ENCODE results near the gene STT3A. TPM values are rescaled to one million over a fixed set of nuclear protein-coding genes. Genes with fewer than 3 reads are reported as not detected.

Gene STT3A
- polyA plus RNA-seq, 3 donors, result 27.4 to 75.3 (median 54.2) TPM

DNA sequence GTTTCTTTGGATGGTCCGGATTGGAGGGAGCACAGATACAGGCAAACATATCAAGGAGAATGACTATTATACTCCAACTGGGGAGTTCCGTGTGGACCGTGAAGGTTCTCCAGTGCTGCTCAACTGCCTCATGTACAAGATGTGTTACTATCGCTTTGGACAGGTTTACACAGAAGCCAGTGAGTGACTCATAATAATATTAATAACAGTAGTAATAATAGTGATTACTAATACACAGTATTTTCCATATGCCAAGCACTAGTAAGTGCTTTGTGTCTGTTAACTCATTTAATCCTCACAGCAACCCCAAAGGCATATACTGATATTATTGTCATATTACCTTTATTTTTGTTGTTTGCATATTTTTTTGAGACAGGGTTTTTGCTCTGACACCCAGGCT is 25.7 kb downstream of the STT3A start:
- Histone ChIP-seq H3K4me1 (ENCODE audit: control insufficient read depth in 1 of 2, insufficient read depth in 2 of 2, low read length in 2 of 2) (no peaks in the 10 kb centered on the region), H3K9ac (ENCODE audit: insufficient read depth, low read length, poor library complexity, severe bottlenecking) (no peak overlapping the region), H3K4me2 (replicated peaks; ENCODE audit: extremely low read depth, low read length, poor library complexity, severe bottlenecking) (no peak overlapping the region), H3K9me3 (replicated peaks in 1 of 2; ENCODE audit: control insufficient read depth in 1 of 2, insufficient read depth in 1 of 2, low read length in 2 of 2) (no peaks in the 10 kb centered on the region), H3K79me2 (ENCODE audit: insufficient read depth, low read length) (no peaks in the 10 kb centered on the region), H4K20me1 (ENCODE audit: insufficient read depth, low read length) (no peaks in the 10 kb centered on the region), H2AFZ (ENCODE audit: insufficient read depth, low read depth, low read length, poor library complexity, severe bottlenecking) (no peak overlapping the region), H3K36me3 (replicated peaks in 1 of 2; ENCODE audit: control insufficient read depth in 1 of 2, insufficient read depth in 2 of 2, low read length in 2 of 2) (peaks cover 82 to 88% of the 10 kb centered on the region in 2 donors), H3K27me3 (ENCODE audit: control insufficient read depth in 2 of 2, insufficient read depth in 2 of 2, low read length in 2 of 2) (no peaks in the 10 kb centered on the region), H3K27ac (ENCODE audit: low read depth in 1 of 2, low read length in 2 of 2) (no peak overlapping the region), H3K4me3 (replicated peaks in 1 of 3; ENCODE audit: low read depth in 2 of 3, low read length in 3 of 3) (no peak overlapping the region)
- Mint-ChIP-seq H3K9me3 (no peaks in the 10 kb centered on the region), H3K4me1 (no peaks in the 10 kb centered on the region), H3K27ac (no peak overlapping the region), H3K4me3 (no peak overlapping the region), H3K27me3 (ENCODE audit: low read depth in 3 of 3) (peaks cover 0 to 1% (median 1%) of the 10 kb centered on the region in 3 donors), H3K36me3 (peaks cover 75 to 86% of the 10 kb centered on the region in 2 donors)
- TF ChIP-seq, protein P1, sequence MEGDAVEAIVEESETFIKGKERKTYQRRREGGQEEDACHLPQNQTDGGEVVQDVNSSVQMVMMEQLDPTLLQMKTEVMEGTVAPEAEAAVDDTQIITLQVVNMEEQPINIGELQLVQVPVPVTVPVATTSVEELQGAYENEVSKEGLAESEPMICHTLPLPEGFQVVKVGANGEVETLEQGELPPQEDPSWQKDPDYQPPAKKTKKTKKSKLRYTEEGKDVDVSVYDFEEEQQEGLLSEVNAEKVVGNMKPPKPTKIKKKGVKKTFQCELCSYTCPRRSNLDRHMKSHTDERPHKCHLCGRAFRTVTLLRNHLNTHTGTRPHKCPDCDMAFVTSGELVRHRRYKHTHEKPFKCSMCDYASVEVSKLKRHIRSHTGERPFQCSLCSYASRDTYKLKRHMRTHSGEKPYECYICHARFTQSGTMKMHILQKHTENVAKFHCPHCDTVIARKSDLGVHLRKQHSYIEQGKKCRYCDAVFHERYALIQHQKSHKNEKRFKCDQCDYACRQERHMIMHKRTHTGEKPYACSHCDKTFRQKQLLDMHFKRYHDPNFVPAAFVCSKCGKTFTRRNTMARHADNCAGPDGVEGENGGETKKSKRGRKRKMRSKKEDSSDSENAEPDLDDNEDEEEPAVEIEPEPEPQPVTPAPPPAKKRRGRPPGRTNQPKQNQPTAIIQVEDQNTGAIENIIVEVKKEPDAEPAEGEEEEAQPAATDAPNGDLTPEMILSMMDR (IDR thresholded peaks at IDR 0.05), result no peak
- intact Hi-C loops (cut with micrococcal nuclease), result no loop called here
- WGBS (ENCODE audit: insufficient coverage), result 100% methylated on average over 1 of the region's 4 CpGs
- DNase-seq, result no peak

DNA sequence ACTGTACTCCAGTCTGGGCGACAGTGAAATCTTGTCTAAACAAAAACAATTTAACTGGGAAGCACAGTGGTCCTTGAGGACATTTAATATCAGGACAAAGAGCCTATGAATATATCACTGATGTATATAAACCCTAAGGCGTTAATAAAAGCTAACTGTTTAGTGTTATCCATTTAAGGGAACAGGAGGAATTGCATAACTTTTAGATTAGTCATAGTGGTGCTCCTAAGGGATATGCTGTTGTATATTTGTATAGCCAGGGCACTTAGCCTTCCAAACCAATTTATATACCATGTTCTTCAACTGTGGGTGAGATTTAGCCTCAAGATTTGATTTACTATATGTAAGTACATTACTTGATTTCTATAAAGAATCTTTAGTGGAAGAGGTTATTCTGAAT is 29.3 kb downstream of the STT3A start:
- intact Hi-C loops (cut with micrococcal nuclease), result no loop called here
- peaks cover 17% of the 10 kb centered on the region for H3K79me2 ChIP-seq (ENCODE audit: insufficient read depth, low read length)
- H3K27me3 ChIP-seq (ENCODE audit: control insufficient read depth in 2 of 2, insufficient read depth in 2 of 2, low read length in 2 of 2), result no peaks in the 10 kb centered on the region
- no CpG with 5 or more reads among the region's 2 CpGs for WGBS (ENCODE audit: insufficient coverage)
- H3K4me1 ChIP-seq (ENCODE audit: control insufficient read depth in 1 of 2, insufficient read depth in 2 of 2, low read length in 2 of 2), result peaks cover 17 to 21% of the 10 kb centered on the region in 2 donors
- H3K36me3 Mint-ChIP-seq, result peaks cover 43 to 52% of the 10 kb centered on the region in 2 donors
- no peak overlapping the region for H3K27ac ChIP-seq (ENCODE audit: low read depth in 1 of 2, low read length in 2 of 2)
- no peaks in the 10 kb centered on the region for H3K9me3 Mint-ChIP-seq
- no peaks in the 10 kb centered on the region for H4K20me1 ChIP-seq (ENCODE audit: insufficient read depth, low read length)
- no peak for DNase-seq
- H3K4me1 Mint-ChIP-seq, result peaks cover 15% of the 10 kb centered on the region
- H3K4me2 ChIP-seq (replicated peaks; ENCODE audit: extremely low read depth, low read length, poor library complexity, severe bottlenecking), result no peak overlapping the region
- H3K4me3 Mint-ChIP-seq, result no peak overlapping the region
- peaks cover 52% of the 10 kb centered on the region in 2 donors for H3K36me3 ChIP-seq (replicated peaks in 1 of 2; ENCODE audit: control insufficient read depth in 1 of 2, insufficient read depth in 2 of 2, low read length in 2 of 2)
- no peak overlapping the region for H2AFZ ChIP-seq (ENCODE audit: insufficient read depth, low read depth, low read length, poor library complexity, severe bottlenecking)
- peaks cover 0 to 2% (median 0%) of the 10 kb centered on the region in 3 donors for H3K27me3 Mint-ChIP-seq (ENCODE audit: low read depth in 3 of 3)
- H3K9me3 ChIP-seq (replicated peaks in 1 of 2; ENCODE audit: control insufficient read depth in 1 of 2, insufficient read depth in 1 of 2, low read length in 2 of 2), result no peaks in the 10 kb centered on the region
- no peak overlapping the region for H3K4me3 ChIP-seq (replicated peaks in 1 of 3; ENCODE audit: low read depth in 2 of 3, low read length in 3 of 3)
- TF ChIP-seq, protein P1 (IDR thresholded peaks at IDR 0.05), result no peak
- peak overlapping the region in 1 of 7 donors; percentile 10 for H3K27ac Mint-ChIP-seq
- H3K9ac ChIP-seq (ENCODE audit: insufficient read depth, low read length, poor library complexity, severe bottlenecking), result no peak overlapping the region
